Breast epithelium (tissue), 3 donors: ENCODE data around the gene ZNF765.

Source experiments
- CTCF ChIP-seq, 3 donors: fragments of 450-650 bp; IDR thresholded peaks; one replicate each; pipeline ENCODE4 v1.5.1; 2016 to 2017; ENCODE audit warnings: antibody characterized with exemption in 3 of 3, mild to moderate bottlenecking in 3 of 3, moderate library complexity in 3 of 3
- POLR2A ChIP-seq: fragments of 450-650 bp; IDR thresholded peaks from one replicate; pipeline ENCODE4 v1.6.1; 2016; ENCODE audit warnings: antibody characterized with exemption, mild to moderate bottlenecking, moderate library complexity
- POLR2AphosphoS5 ChIP-seq, 3 donors: sonication (generic); formaldehyde crosslinking; IDR thresholded peaks; one replicate each; pipeline ENCODE4 v1.6.1; 2017; ENCODE audit warnings: antibody characterized with exemption in 3 of 3

GRCh38 chr19:53471916-53472315 is 77.0 kb downstream of the ZNF765 start:
- TF ChIP-seq POLR2A (no peak), CTCF (IDR thresholded peaks at IDR 0.05) (no peak), POLR2AphosphoS5 (IDR thresholded peaks at IDR 0.05) (no peak)
